Activated naive CD4-positive, alpha-beta T cell treated with anti-CD3 and anti-CD28 coated beads, Interleukin-2, amount 10 ng/mL, durations not matched to agents 5 hours and 36 hours (primary cell): Measurements from ENCODE around the gene DHDH. TPM values are rescaled to one million over a fixed set of nuclear protein-coding genes. Genes with fewer than 3 reads are reported as not detected.

Experiments used
- total RNA-seq, 2 experiments: library from RNA; stranded (reverse); gene quantifications; one replicate each; pipeline ENCODE4 v1.2.3, GENCODE V29; 2021

DHDH gene
- 1 to 10 TPM; 1.8 to 2.1 TPM for total RNA-seq

DNA sequence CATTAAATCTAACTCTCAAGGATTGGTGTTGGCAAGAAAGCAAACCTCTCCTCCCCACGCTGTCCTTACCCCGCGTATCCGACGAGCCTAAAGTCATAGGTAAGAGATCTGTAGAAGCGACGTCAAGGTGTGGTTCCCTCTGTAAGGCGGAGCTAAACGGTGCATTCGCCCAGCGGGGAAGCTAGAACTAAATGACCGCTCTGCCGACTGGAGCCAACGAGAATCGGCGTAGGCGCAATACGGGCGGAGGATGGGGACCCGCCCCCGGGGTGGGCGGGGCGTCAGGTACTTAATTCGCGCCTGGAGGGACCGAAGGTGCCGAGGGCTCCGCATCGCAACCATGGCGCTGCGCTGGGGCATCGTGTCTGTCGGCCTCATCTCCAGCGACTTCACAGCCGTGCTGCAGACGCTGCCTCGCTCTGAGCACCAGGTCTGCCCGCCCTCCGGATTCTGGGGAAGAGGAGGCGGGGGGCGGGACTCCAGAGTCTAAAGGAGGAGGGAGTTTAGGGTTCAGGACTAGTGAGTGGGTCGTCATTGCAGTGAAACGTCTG is at the start of gene DHDH:
TSS of gene DHDH (plus strand) at position 318 of the 551 bp plus-strand sequence. CDS start at position 341, 23 bp downstream.

DNA sequence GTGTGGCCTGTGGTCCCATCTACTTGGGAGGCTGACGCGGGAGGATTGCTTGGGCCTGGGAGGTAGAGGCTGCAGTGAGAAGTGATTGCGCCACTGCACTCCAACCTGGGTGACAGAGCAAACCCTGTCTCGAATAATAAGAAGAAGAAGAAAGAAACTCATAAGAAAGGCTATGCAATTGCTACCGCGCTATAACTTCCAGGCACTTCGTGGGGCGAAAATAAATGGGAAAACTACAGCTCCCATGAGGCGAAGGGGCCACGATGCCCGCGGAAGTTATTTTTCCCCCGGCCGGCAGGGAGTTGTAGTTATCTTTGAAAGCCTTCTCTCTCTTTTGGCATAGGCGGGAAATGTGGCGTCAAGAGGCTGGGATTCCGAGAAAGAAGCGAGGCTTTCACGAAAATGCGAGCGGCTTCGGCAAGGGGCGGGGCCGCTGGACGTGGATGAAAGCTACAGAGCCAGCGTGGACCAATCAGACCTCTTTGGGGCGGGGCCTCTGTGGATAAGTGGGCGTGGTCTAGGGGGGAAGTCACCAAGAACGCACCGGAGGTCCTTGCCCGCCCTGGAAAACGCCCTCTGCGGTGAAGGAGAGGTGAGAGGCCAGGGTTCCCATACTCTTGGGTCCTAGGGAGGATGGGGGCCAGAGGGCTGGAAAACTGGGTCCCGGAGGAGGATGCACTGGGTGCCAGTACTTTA is 33.6 kb upstream of the DHDH start, which contains the start of gene NUCB1:
TSS of gene NUCB1 (plus strand) at position 532 of the 696 bp plus-strand sequence. CDS start 485 bp downstream, outside the sequence.

DNA sequence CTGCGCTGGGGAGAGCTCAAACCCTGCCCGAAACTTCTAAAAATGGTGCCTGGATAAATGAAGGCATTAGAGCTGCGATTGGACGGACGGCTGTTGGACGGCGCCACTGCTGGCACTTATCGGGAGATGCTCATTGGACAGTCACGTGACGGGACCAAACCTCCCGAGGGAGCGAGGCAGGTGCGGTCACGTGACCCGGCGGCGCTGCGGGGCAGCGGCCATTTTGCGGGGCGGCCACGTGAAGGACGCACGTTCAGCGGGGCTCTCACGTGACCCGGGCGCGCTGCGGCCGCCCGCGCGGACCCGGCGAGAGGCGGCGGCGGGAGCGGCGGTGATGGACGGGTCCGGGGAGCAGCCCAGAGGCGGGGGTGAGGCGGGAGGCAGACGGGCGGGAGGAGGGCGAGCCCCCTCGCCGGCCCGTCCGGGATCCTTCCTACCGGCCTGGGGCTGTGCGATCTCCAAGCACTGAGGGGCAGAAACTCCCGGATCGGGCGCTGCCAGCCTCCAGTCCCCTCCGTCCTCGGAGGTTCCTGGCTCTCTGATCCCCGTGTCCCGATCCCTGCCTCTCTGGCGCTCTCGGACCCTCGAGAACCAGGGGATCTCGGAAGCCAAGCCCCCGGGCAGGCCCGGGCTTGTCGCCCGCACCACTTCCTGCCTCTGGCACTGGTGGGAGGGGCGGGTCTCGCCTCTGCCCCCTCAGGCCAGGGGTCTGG is 21.3 kb downstream of the DHDH start, which contains the start of gene BAX:
TSS of gene BAX (plus strand) at position 281 of the 713 bp plus-strand sequence. CDS start at position 335, 54 bp downstream.

DNA sequence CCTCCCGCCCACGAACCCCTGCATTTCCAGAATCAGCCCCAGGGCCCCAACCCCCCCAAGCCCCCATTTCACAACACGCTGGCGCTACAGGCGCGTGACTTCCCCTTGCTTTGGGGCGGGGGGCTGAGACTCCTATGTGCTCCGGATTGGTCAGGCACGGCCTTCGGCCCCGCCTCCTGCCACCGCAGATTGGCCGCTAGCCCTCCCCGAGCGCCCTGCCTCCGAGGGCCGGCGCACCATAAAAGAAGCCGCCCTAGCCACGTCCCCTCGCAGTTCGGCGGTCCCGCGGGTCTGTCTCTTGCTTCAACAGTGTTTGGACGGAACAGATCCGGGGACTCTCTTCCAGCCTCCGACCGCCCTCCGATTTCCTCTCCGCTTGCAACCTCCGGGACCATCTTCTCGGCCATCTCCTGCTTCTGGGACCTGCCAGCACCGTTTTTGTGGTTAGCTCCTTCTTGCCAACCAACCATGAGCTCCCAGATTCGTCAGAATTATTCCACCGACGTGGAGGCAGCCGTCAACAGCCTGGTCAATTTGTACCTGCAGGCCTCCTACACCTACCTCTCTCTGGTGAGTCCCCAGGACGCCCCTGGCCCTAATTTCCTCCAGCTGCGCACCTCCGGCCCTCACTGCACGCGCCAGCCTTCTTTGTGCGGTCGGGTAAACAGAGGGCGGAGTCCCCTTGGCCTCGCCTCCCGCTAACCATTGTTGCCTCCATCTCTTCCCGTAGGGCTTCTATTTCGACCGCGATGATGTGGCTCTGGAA is 31.7 kb downstream of the DHDH start, which contains the start of gene FTL:
TSS of gene FTL (plus strand) at position 270 of the 766 bp plus-strand sequence. CDS start at position 469, 199 bp downstream.

DNA sequence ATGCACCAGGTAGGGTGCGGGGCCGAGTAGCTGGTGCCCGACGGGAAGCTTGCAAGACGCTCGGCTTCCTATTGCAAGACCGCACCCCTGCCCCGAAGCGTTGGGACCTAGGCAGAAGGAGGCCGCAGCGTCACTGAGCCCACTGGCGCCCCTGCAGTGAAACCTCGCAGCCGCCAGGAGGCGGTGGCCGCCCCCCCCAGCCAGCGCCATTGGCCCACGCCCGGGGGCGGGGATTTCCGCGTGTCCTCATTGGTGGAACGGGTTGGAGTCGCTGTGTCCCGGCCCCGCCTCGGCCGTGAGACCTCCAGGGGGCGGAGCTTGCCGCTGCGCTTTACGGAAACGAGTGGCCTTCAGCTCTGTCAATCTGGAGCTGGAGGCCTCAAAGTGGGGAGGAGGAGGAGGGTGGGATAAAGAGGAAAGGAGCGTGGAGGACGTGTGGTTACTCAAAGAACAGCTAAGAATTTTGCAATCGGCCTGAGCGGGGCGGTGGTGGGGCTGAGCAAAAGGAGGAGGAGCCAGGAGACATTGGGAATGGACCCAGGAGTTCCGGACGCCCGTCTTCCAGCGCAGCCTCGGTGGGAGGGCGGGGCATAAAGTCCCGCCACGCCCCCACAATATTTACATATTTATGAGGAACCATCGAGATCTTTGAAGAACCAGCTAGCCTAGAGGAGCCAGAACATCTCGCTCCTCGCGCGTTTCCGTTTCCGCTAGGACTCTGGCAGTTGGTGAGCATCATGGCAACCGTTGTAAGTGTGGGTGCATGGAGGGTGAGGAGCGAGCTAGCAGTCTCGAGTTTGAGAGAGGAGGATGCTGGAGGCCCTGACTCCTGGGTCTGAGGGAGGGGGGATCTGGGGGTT is 59.9 kb downstream of the DHDH start, which contains the start of the genes GYS1 and RUVBL2:
TSS of gene GYS1 (minus strand) at position 135 of the 860 bp plus-strand sequence. CDS start 197 bp downstream, outside the sequence.
TSS of gene RUVBL2 (plus strand) at position 713 of the 860 bp plus-strand sequence. CDS start at position 738, 25 bp downstream.

Other genes with a start within 250 kb of the DHDH start
- not detected for gene FUT2, start 237.7 kb upstream of the DHDH start, total RNA-seq
- 1 to 10 TPM; 1.1 to 1.4 TPM for gene MAMSTR, start 214.0 kb upstream of the DHDH start, total RNA-seq
- gene RASIP1, start 193.1 kb upstream of the DHDH start, total RNA-seq = under 1 TPM; 0.14 to 0.15 TPM
- gene IZUMO1, start 186.8 kb upstream of the DHDH start, total RNA-seq = not detected
- gene FUT1, start 181.1 kb upstream of the DHDH start, total RNA-seq = under 1 TPM; 0.12 to 0.28 TPM
- not detected for gene FGF21, start 178.2 kb upstream of the DHDH start, total RNA-seq
- 10 to 100 TPM; 38.5 to 41.2 TPM for gene BCAT2, start 122.7 kb upstream of the DHDH start, total RNA-seq
- gene HSD17B14, start 97.2 kb upstream of the DHDH start, total RNA-seq = under 1 TPM; 0.35 to 0.82 TPM
- 1 to 10 TPM; 6.8 to 8.0 TPM for gene PLEKHA4, start 65.1 kb upstream of the DHDH start, total RNA-seq
- gene PPP1R15A, start 61.3 kb upstream of the DHDH start, total RNA-seq = 10 to 100 TPM; 50.9 to 56.1 TPM
- not detected for gene TULP2, start 35.0 kb upstream of the DHDH start, total RNA-seq
- gene NUCB1, start 33.4 kb upstream of the DHDH start, total RNA-seq = 100 to 1,000 TPM; 276 to 287 TPM
- 100 to 1,000 TPM; 271 to 293 TPM for gene BAX, start 21.2 kb downstream of the DHDH start, total RNA-seq
- 100 to 1,000 TPM; 799 to 840 TPM for gene FTL, start 31.6 kb downstream of the DHDH start, total RNA-seq
- gene GYS1, start 59.6 kb downstream of the DHDH start, total RNA-seq = 10 to 100 TPM; 55.7 to 58.7 TPM
- 10 to 100 TPM; 58.4 to 59.0 TPM for gene RUVBL2, start 60.2 kb downstream of the DHDH start, total RNA-seq
- gene LHB, start 83.4 kb downstream of the DHDH start, total RNA-seq = not detected
- gene CGB3, start 90.6 kb downstream of the DHDH start, total RNA-seq = not detected
- not detected for gene CGB2, start 98.2 kb downstream of the DHDH start, total RNA-seq
- gene CGB1, start 103.2 kb downstream of the DHDH start, total RNA-seq = not detected
- gene CGB5, start 110.1 kb downstream of the DHDH start, total RNA-seq = not detected
- gene CGB8, start 115.4 kb downstream of the DHDH start, total RNA-seq = not detected
- gene CGB7, start 124.0 kb downstream of the DHDH start, total RNA-seq = not detected
- not detected for gene NTF4, start 131.1 kb downstream of the DHDH start, total RNA-seq
- not detected for gene KCNA7, start 139.0 kb downstream of the DHDH start, total RNA-seq
- 100 to 1,000 TPM; 201 to 223 TPM for gene SNRNP70, start 151.8 kb downstream of the DHDH start, total RNA-seq
- 1 to 10 TPM; 6.0 to 8.8 TPM for gene LIN7B, start 180.7 kb downstream of the DHDH start, total RNA-seq
- 1 to 10 TPM; 1.6 to 2.5 TPM for gene C19orf73, start 185.4 kb downstream of the DHDH start, total RNA-seq
- 1 to 10 TPM; 3.1 to 4.7 TPM for gene PPFIA3, start 185.8 kb downstream of the DHDH start, total RNA-seq
- gene HRC, start 221.7 kb downstream of the DHDH start, total RNA-seq = not detected
- not detected for gene TRPM4, start 224.1 kb downstream of the DHDH start, total RNA-seq